HG02588 (cell line): Measurements from ENCODE around the gene BCL11A.

Experiments used
- ATAC-seq: cut with Tn5 transposase; IDR thresholded peaks from one replicate; pipeline ENCODE4 v1.9.1; 2021; ENCODE audit warnings: mild to moderate bottlenecking, moderate library complexity; ENCODE audit not compliant: unreplicated experiment

Gene BCL11A

GRCh38 chr2:60412620-60413019, 140.8 kb downstream of the BCL11A start:
- ATAC-seq, result no peak

GRCh38 chr2:60412027-60412426, 141.4 kb downstream of the BCL11A start:
- ATAC-seq, result no peak

- ATAC-seq, result no peak
Observed at GRCh38 chr2:60411295-60411694, 142.2 kb downstream of the BCL11A start.

- ATAC-seq, result no peak
Observed at GRCh38 chr2:60410456-60411146, 142.9 kb downstream of the BCL11A start.

- no peak for ATAC-seq
Observed at GRCh38 chr2:60409531-60409871, 144.0 kb downstream of the BCL11A start.

GRCh38 chr2:60408811-60409530, 144.5 kb downstream of the BCL11A start:
- no peak for ATAC-seq

GRCh38 chr2:60408207-60408606, 145.2 kb downstream of the BCL11A start:
- ATAC-seq, result no peak

- ATAC-seq, result no peak
Observed at GRCh38 chr2:60407398-60407797, 146.1 kb downstream of the BCL11A start.

- no peak for ATAC-seq
Observed at GRCh38 chr2:60406192-60406591, 147.3 kb downstream of the BCL11A start.

GRCh38 chr2:60405271-60405919, 148.1 kb downstream of the BCL11A start:
- no peak for ATAC-seq
